GM10248 (cell line): Measurements from ENCODE around the gene TIPRL.

Experiments
- CTCF ChIA-PET: fragments of 300-600 bp; sonication (Branson Sonifier 250); formaldehyde crosslinking; extraction: SDS; loops from one replicate; lab custom pipeline; 2021; ENCODE audit warnings: antibody characterized with exemption; lab: Yijun Ruan, JAX
- POLR2A ChIA-PET: fragments of 350-650 bp; sonication (Branson Sonifier 250); formaldehyde crosslinking; extraction: SDS; loops from one replicate; lab custom pipeline; 2020; ENCODE audit warnings: antibody characterized with exemption; lab: Yijun Ruan, JAX
- DNase-seq: peaks from one replicate; pipeline ENCODE4 v3.0.0; 2012; ENCODE audit errors: extremely low spot score
- TF ChIP-seq, protein P1 (sequence below): IDR thresholded peaks from 2 replicates; pipeline ENCODE4 v1.5.1; 2012; ENCODE audit warnings: mild to moderate bottlenecking, low read depth; ENCODE audit errors: extremely low read depth, missing control alignments, control extremely low read depth

The TIPRL gene

DNA sequence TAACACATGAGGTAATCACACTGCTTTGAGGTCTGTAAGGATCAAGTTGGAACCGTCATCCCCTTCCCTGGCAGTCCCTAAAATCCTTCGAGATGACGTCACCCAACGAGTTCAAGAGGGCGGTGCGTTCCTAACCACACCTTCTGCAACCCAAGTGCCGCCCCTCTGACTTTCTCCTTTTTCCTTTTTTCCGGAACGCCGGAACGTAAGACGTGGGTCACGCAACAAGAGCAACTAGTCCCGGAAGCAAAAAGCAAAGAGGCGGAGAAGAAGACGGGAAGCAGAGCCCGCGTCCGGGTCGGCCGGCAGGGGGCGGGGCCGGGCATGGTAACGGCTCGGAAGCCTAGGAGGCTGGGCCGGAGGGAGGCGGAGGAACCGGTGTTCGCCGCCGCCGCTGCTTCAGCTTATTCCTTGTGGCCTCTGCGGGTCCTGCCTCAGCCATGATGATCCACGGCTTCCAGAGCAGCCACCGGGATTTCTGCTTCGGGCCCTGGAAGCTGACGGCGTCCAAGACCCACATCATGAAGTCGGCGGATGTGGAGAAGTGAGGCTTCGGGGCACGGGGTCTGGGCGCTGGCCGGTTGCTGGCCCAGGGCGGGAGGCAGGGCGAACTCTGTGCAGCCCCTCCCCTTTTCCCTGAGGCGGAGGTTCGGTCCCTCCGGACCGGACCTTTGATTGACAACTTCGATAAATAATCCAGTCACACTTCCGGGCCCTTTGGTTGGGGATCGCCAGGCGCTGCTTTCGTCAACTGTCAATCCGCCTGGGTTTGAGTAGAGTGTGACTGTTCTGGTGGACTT lies at the start of gene TIPRL:
TIPRL (plus strand) TSS at position 325 of the 800 bp plus-strand sequence; CDS start at position 441, 116 bp downstream.
- peak; percentile 93 for DNase-seq
- ChIA-PET POLR2A (no interaction called here), CTCF (interaction anchor here (0.8 to 0.9 kb wide), 2 partner anchors 10 to 13 kb away, joined by 3 to 4 read pairs; no protein-coding TSS in a partner anchor)
- TF ChIP-seq, protein P1, sequence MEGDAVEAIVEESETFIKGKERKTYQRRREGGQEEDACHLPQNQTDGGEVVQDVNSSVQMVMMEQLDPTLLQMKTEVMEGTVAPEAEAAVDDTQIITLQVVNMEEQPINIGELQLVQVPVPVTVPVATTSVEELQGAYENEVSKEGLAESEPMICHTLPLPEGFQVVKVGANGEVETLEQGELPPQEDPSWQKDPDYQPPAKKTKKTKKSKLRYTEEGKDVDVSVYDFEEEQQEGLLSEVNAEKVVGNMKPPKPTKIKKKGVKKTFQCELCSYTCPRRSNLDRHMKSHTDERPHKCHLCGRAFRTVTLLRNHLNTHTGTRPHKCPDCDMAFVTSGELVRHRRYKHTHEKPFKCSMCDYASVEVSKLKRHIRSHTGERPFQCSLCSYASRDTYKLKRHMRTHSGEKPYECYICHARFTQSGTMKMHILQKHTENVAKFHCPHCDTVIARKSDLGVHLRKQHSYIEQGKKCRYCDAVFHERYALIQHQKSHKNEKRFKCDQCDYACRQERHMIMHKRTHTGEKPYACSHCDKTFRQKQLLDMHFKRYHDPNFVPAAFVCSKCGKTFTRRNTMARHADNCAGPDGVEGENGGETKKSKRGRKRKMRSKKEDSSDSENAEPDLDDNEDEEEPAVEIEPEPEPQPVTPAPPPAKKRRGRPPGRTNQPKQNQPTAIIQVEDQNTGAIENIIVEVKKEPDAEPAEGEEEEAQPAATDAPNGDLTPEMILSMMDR: peak; percentile 58

DNA sequence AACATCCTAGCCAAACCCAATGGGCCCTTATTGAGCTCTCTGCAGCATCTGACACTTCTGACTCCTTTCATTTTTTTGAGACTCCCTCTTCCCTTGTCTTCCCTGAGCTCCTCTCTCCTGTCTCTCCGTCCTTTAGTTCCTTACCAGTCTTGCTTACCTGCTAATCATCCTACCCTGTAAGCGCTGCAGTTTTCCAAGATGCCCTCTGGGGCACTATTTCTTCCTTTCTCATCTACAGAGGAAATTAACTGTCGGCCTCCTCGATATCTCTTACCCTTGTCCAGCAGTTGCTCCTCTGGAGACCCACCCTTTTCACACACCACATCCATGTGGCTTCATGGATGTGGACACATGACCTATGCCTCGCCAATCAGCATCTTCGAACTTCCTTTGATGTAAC lies 48.8 kb upstream of the TIPRL start:
- DNase-seq: no peak
- ChIA-PET POLR2A (no interaction called here), CTCF (interaction anchor here (1.0 to 1.3 kb wide), 4 partner anchors 9 to 46 kb away, joined by 3 to 4 read pairs (median 3); no protein-coding TSS in a partner anchor)
- TF ChIP-seq, protein P1: no peak

DNA sequence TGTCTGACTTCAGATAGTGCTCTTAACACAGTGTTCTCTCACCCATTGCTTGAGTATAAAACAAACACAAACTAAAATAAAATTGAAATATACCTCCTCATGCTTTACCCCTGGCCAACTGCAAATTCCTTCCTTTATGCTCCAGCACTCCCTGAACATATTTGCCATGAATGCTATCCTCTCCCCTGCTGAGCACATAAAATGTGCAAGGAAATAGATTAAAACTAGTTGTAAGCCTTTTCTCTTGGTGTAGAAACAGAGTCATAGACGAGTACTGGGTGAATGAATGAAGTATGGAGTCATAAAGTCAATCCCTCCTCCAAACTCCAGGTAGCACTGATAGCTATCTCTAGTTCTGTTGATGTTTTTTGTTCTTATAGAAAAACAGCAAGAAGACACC lies 44.6 kb upstream of the TIPRL start:
- ChIA-PET POLR2A (no interaction called here), CTCF (interaction anchor here (0.8 to 3.0 kb wide), 6 partner anchors 9 to 52 kb away, joined by 3 to 15 read pairs (median 4); no protein-coding TSS in a partner anchor)
- TF ChIP-seq, protein P1: no peak
- no peak for DNase-seq

DNA sequence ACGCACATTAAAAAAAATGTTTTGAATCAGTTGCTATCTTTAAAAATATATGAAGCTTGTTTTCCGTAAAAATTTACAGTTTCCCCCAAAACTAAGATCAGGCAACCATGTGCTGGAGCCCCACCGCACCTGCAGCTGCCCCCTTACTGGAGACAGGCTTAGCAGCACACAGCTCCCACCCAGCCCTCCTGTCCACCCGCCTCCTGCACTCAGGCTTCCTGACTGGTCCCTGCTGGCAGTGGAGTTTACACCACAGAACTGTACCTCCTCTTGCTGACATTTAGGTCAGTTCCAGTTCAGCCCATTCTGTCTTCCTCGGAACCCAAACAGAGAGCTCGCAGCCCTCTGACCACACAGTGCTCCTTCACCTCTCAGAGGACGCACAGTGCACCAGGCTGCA lies 44.1 kb upstream of the TIPRL start:
- ChIA-PET POLR2A (no interaction called here), CTCF (interaction anchor here (0.8 to 3.0 kb wide), 8 partner anchors 10 to 52 kb away, joined by 3 to 15 read pairs (median 4); no protein-coding TSS in a partner anchor)
- TF ChIP-seq, protein P1: no peak
- no peak for DNase-seq

DNA sequence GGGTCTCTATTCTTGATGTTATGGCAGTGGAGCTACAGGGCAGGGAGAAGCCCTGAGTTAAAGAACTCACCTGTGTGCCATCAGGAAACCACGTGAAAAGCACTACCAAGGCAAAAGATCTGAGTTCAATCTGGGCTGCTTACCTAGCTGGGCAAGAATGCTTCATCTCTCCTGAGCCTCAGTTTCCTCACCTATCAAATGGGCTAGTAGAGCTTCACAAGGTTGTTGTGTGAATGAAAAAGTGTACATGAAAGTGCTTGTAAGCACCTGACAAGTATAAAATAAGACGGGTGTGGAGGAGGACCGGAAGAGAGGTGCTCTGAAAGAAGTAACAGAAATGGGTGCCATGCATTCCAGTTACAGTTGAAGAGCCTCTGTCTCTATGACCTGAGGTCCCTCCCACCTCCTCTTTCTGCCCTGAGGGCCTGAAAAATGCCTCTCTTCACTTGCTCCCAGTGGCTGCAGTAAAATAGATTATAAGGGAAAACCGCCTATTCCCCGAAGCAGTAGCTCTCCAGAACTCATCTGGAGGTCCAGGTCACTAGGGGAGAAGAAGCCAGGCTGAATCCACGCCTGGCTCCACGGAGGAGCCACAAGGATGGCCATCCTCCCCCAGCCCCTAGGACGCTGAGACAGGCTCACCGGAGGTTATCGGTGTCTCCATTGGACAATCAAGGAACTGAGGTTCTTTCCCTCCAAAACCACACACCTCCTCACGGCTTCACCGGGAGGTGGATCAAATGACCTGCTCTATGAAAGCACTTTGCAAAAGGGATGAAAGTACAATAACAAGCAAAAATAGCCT lies 43.4 kb upstream of the TIPRL start:
- ChIA-PET POLR2A (no interaction called here), CTCF (interaction anchor here (1.1 to 3.0 kb wide), 8 partner anchors 10 to 207 kb away, joined by 3 to 15 read pairs (median 4); no protein-coding TSS in a partner anchor)
- DNase-seq: no peak
- TF ChIP-seq, protein P1: no peak
